Endothelial cell of umbilical vein (primary cell): ENCODE measurements around the gene AKR1C4. TPM values are rescaled to one million over a fixed set of nuclear protein-coding genes. Genes with fewer than 3 reads are reported as not detected.

Experiments
- BruUV-seq: library from RNA; stranded (reverse); fragments of 400-500 nt; replicated peaks from 2 replicates; lab custom pipeline; 2021; lab: Mats Ljungman, UMichigan
- CTCF ChIA-PET: fragments of 300-600, 350-600 bp; sonication (Branson Sonifier 250); formaldehyde crosslinking; loops from one replicate; lab custom pipeline; 2021; ENCODE audit warnings: antibody characterized with exemption, inconsistent platforms; lab: Charles Lee
- POLR2A ChIA-PET: fragments of 300-600, 350-600 bp; sonication (Branson Sonifier 250); formaldehyde crosslinking; loops from one replicate; lab custom pipeline; 2021; ENCODE audit warnings: antibody characterized with exemption, inconsistent platforms; lab: Charles Lee
- DNase-seq: peaks from one replicate; pipeline ENCODE4 v3.0.0-alpha.2; 2011; ENCODE audit warnings: low read depth, low spot score
- FAIRE-seq: peaks from 2 replicates; lab custom pipeline; 2011; peaks lifted over from hg19 to GRCh38; lab: Jason Lieb, UNC
- H2AFZ ChIP-seq: 2 replicates; pipeline ENCODE4 v1.6.0; 2012; ENCODE audit warnings: low read depth, low read length, control low read depth, inconsistent platforms
- H3K27ac ChIP-seq: 2 replicates; pipeline ENCODE4 v1.5.1; 2011; ENCODE audit warnings: low read depth, mild to moderate bottlenecking, control low read depth, low read length, moderate library complexity; ENCODE audit not compliant: insufficient read depth
- H3K27me3 ChIP-seq, 2 experiments: 2 replicates each; pipeline versions ENCODE4 v1.6.0 to v1.6.1; 2011; ENCODE audit warnings: low read length in 2 of 2, mixed read lengths in 1 of 2; ENCODE audit not compliant: control insufficient read depth in 2 of 2, insufficient read depth in 2 of 2
- H3K36me3 ChIP-seq, 2 experiments: 2 replicates in 1 of 2; 3 replicates in 1 of 2; pipeline ENCODE4 v1.5.1; 2011; ENCODE audit warnings: low read length in 2 of 2, mild to moderate bottlenecking in 1 of 2, moderate library complexity in 1 of 2; ENCODE audit not compliant: control insufficient read depth in 2 of 2, insufficient read depth in 2 of 2; ENCODE audit errors: extremely low read depth in 1 of 2
- H3K4me1 ChIP-seq: 3 replicates; pipeline ENCODE4 v1.5.1; 2011; ENCODE audit warnings: mild to moderate bottlenecking, low read length; ENCODE audit not compliant: control insufficient read depth, insufficient read depth; ENCODE audit errors: extremely low read depth
- H3K4me2 ChIP-seq: 2 replicates; pipeline ENCODE4 v1.6.1; 2011; ENCODE audit warnings: low read length, control low read depth, mixed read lengths; ENCODE audit not compliant: insufficient read depth
- H3K4me3 ChIP-seq, 3 experiments: fragments of 200-600 bp in 1 of 3; sonication (generic), shearing (Covaris generic) in 1 of 3; replicated peaks in 1 of 3; 2 replicates each; pipeline ENCODE4 v1.5.1; 2011 to 2016; ENCODE audit warnings: control low read depth in 3 of 3, low read length in 3 of 3, mild to moderate bottlenecking in 2 of 3, inconsistent platforms in 1 of 3, low read depth in 1 of 3, moderate library complexity in 1 of 3; ENCODE audit not compliant: insufficient read depth in 1 of 3
- H3K79me2 ChIP-seq: 2 replicates; pipeline ENCODE4 v1.6.0; 2012; ENCODE audit warnings: low read length, inconsistent platforms; ENCODE audit not compliant: control insufficient read depth, insufficient read depth
- H3K9ac ChIP-seq: replicated peaks from 2 replicates; pipeline ENCODE3; 2011; ENCODE audit warnings: low read length, control low read depth; ENCODE audit not compliant: insufficient read depth; ENCODE audit errors: extremely low read depth
- H3K9me1 ChIP-seq: replicated peaks from 3 replicates; pipeline ENCODE4 v1.6.0; 2011; ENCODE audit warnings: mild to moderate bottlenecking, low read length; ENCODE audit not compliant: control insufficient read depth, insufficient read depth; ENCODE audit errors: extremely low read depth
- H3K9me3 ChIP-seq: replicated peaks from 2 replicates; pipeline ENCODE4 v1.5.1; 2012; ENCODE audit warnings: low read length, inconsistent platforms; ENCODE audit not compliant: control insufficient read depth, insufficient read depth
- H4K20me1 ChIP-seq: replicated peaks from 2 replicates; pipeline ENCODE3; 2011; ENCODE audit warnings: mild to moderate bottlenecking, low read length; ENCODE audit not compliant: control insufficient read depth, insufficient read depth; ENCODE audit errors: extremely low read depth
- EZH2 ChIP-seq: IDR thresholded peaks from 2 replicates; pipeline ENCODE4 v1.6.1; 2012; ENCODE audit warnings: borderline replicate concordance, low read depth, mild to moderate bottlenecking, moderate library complexity, low read length, inconsistent platforms; ENCODE audit not compliant: severe bottlenecking
- FOS ChIP-seq: IDR thresholded peaks from 2 replicates; pipeline ENCODE4 v1.6.1; 2011; ENCODE audit warnings: mild to moderate bottlenecking, low read length, moderate library complexity, borderline replicate concordance; ENCODE audit not compliant: insufficient read depth
- GATA2 ChIP-seq: IDR thresholded peaks from 2 replicates; pipeline ENCODE4 v1.7.0; 2011; ENCODE audit warnings: low read depth, mild to moderate bottlenecking, moderate library complexity, mixed read lengths, low read length; ENCODE audit not compliant: insufficient read length, insufficient read depth
- MYC ChIP-seq: IDR thresholded peaks from one replicate; pipeline ENCODE4 v1.6.1; 2011; ENCODE audit warnings: mild to moderate bottlenecking, low read depth, low read length
- POLR2A ChIP-seq: IDR thresholded peaks from 2 replicates; pipeline ENCODE4 v1.6.1; 2012; ENCODE audit warnings: low read depth, mild to moderate bottlenecking, control low read depth, low read length
- POLR2AphosphoS5 ChIP-seq: IDR thresholded peaks from 2 replicates; pipeline ENCODE4 v1.6.1; 2012; ENCODE audit warnings: low read depth, mild to moderate bottlenecking, control low read depth, low read length, moderate library complexity; ENCODE audit not compliant: insufficient read depth
- dilution Hi-C: fragments of 300-500 bp; cut with MboI; formaldehyde crosslinking; loops from one replicate; pipeline ENCODE4 v1.15.0; 2019; ENCODE audit warnings: low sequenced_read_pairs; ENCODE audit not compliant: extremely low pct_ligation_motif_present
- intact Hi-C: fragments of 100-400 bp; cut with micrococcal nuclease; formaldehyde crosslinking; loops from one replicate; pipeline ENCODE4 v1.10.0; 2022
- polyA plus RNA-seq, 4 experiments: library from polyadenylated mRNA; depleted of rRNA in 3 of 4; stranded (reverse) in 3 of 4; unstranded in 1 of 4; fragments of >200 nt; gene quantifications; 2 replicates each; pipeline versions ENCODE4 v1.2.1 to v1.2.3, GENCODE V29; 2011 to 2012; ENCODE audit warnings: missing spikeins in 1 of 4
- total RNA-seq: library from RNA; stranded (reverse); gene quantifications from 2 replicates; pipeline ENCODE4 v1.2.3, GENCODE V29; 2021
- TF ChIP-seq, protein P1 (sequence below), 2 donors: IDR thresholded peaks; 1 replicate in 1 of 2; 2 replicates in 1 of 2; pipeline ENCODE4 v1.5.1; 2011; ENCODE audit warnings: low read length in 2 of 2, mild to moderate bottlenecking in 2 of 2, moderate library complexity in 2 of 2, control low read depth in 1 of 2, inconsistent platforms in 1 of 2, low read depth in 1 of 2; ENCODE audit not compliant: insufficient read depth in 1 of 2; ENCODE audit errors: extremely low read depth in 1 of 2
- TF ChIP-seq, protein P2 (sequence below): IDR thresholded peaks from 2 replicates; pipeline ENCODE4 v1.6.1; 2011; ENCODE audit not compliant: insufficient read depth, insufficient read length

AKR1C4 gene
- total and polyA plus RNA-seq, 2 donors (not counting 3 experiments of a cell fraction or from before 2014, with no cell fraction given): not detected

- no peak overlapping the region for H3K4me3 ChIP-seq
- H3K36me3 ChIP-seq: no peaks in the 10 kb centered on the region
- no peaks in the 10 kb centered on the region for H3K9me3 ChIP-seq
- H3K27ac ChIP-seq: no peak overlapping the region
- no peak overlapping the region for H3K9ac ChIP-seq
- H3K27me3 ChIP-seq: no peaks in the 10 kb centered on the region
- dilution Hi-C loops: no loop called here
- intact Hi-C loops: no loop called here
- TF ChIP-seq MYC (no peak), EZH2 (no peak), FOS (no peak), POLR2A (no peak), GATA2 (no peak), POLR2AphosphoS5 (no peak)
- TF ChIP-seq, protein P1, sequence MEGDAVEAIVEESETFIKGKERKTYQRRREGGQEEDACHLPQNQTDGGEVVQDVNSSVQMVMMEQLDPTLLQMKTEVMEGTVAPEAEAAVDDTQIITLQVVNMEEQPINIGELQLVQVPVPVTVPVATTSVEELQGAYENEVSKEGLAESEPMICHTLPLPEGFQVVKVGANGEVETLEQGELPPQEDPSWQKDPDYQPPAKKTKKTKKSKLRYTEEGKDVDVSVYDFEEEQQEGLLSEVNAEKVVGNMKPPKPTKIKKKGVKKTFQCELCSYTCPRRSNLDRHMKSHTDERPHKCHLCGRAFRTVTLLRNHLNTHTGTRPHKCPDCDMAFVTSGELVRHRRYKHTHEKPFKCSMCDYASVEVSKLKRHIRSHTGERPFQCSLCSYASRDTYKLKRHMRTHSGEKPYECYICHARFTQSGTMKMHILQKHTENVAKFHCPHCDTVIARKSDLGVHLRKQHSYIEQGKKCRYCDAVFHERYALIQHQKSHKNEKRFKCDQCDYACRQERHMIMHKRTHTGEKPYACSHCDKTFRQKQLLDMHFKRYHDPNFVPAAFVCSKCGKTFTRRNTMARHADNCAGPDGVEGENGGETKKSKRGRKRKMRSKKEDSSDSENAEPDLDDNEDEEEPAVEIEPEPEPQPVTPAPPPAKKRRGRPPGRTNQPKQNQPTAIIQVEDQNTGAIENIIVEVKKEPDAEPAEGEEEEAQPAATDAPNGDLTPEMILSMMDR (IDR thresholded peaks at IDR 0.05; ENCODE audit: extremely low read depth in 1 of 2, insufficient read depth in 1 of 2, low read depth in 1 of 2, low read length in 2 of 2): no peak
- TF ChIP-seq, protein P2, sequence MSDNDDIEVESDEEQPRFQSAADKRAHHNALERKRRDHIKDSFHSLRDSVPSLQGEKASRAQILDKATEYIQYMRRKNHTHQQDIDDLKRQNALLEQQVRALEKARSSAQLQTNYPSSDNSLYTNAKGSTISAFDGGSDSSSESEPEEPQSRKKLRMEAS: no peak
- H3K4me1 ChIP-seq: no peaks in the 10 kb centered on the region
- ChIA-PET POLR2A (no interaction called here), CTCF (no interaction called here)
- BruUV-seq: no TSS peak
- H3K9me1 ChIP-seq: no peaks in the 10 kb centered on the region
- H2AFZ ChIP-seq: no peak overlapping the region
- H4K20me1 ChIP-seq: no peaks in the 10 kb centered on the region
- FAIRE-seq (no peak), DNase-seq (no peak)
- H3K79me2 ChIP-seq: no peaks in the 10 kb centered on the region
- no peak overlapping the region for H3K4me2 ChIP-seq
Measured at GRCh38 chr10:5229019-5229418, 32.4 kb downstream of the AKR1C4 start.
